AG04449 (cell line): ENCODE measurements around the gene CDON.

Experiments used
- CTCF ChIA-PET: fragments of 350-600 bp; formaldehyde crosslinking; extraction: SDS; loops from one replicate; lab custom pipeline; 2021; ENCODE audit warnings: antibody characterized with exemption; lab: Yijun Ruan, JAX
- POLR2A ChIA-PET: fragments of 400-600, 350-600 bp; formaldehyde crosslinking; extraction: SDS; loops from one replicate; lab custom pipeline; 2020; ENCODE audit warnings: antibody characterized with exemption, inconsistent platforms; lab: Yijun Ruan, JAX
- DNase-seq: peaks from one replicate; pipeline ENCODE4 v3.0.0-alpha.2; 2010; ENCODE audit warnings: low read depth, low spot score
- H3K4me3 ChIP-seq: 2 replicates; pipeline ENCODE4 v1.5.1; 2011; ENCODE audit warnings: low read depth, mild to moderate bottlenecking, control low read depth, low read length
- TF ChIP-seq, protein P1 (sequence below): IDR thresholded peaks from one replicate; pipeline ENCODE4 v1.5.1; 2011; ENCODE audit warnings: mild to moderate bottlenecking, moderate library complexity, low read length, control low read depth, inconsistent platforms; ENCODE audit not compliant: insufficient read depth; ENCODE audit errors: missing control alignments

CDON gene

GRCh38 chr11:126105748-126106080 is 43.0 kb upstream of the CDON start:
- ChIA-PET POLR2A (no interaction called here), CTCF (no interaction called here)
- TF ChIP-seq, protein P1, sequence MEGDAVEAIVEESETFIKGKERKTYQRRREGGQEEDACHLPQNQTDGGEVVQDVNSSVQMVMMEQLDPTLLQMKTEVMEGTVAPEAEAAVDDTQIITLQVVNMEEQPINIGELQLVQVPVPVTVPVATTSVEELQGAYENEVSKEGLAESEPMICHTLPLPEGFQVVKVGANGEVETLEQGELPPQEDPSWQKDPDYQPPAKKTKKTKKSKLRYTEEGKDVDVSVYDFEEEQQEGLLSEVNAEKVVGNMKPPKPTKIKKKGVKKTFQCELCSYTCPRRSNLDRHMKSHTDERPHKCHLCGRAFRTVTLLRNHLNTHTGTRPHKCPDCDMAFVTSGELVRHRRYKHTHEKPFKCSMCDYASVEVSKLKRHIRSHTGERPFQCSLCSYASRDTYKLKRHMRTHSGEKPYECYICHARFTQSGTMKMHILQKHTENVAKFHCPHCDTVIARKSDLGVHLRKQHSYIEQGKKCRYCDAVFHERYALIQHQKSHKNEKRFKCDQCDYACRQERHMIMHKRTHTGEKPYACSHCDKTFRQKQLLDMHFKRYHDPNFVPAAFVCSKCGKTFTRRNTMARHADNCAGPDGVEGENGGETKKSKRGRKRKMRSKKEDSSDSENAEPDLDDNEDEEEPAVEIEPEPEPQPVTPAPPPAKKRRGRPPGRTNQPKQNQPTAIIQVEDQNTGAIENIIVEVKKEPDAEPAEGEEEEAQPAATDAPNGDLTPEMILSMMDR = no peak
- no peak for DNase-seq
- no peak overlapping the region for H3K4me3 ChIP-seq

DNA sequence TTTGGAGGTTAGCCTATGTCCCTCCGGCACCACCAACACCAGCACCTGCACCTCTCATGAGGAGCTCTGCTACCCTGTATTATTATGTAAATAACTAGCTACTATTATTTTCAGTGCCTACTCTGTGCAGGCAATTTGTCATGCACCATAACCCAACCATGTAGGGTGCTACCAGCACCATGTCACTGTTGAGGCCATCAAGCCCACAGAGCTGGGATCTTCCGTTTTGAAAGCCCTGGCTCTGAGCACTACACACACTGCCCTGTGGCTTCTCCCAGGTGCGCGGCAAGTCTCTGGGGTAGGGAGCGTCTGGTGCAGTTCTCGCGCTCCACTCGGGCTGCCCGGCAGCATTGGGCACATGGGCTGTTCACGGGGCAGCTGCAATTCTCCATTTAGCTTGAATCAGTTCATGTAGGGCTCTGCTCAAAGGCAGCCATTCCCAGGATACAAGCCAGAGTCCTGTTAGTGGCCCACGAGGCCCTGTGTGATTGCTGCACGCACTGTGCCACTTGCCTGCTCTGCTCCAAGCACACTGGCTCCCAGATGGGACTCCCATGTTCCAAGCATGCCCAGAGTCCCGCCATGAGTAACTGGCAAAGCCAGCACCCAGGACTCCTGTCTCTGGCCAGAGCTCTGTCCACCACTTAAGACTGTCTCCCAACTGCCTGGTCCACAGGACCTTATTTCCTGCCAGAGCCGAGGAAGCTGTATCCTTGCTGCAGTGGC is 42.5 kb upstream of the CDON start:
- TF ChIP-seq, protein P1 = no peak
- CTCF ChIA-PET = no interaction called here
- POLR2A ChIA-PET = no interaction called here
- DNase-seq = no peak
- no peak overlapping the region for H3K4me3 ChIP-seq

GRCh38 chr11:126104420-126104819 is 41.8 kb upstream of the CDON start:
- POLR2A ChIA-PET = no interaction called here
- TF ChIP-seq, protein P1 = no peak
- CTCF ChIA-PET = no interaction called here
- H3K4me3 ChIP-seq = no peak overlapping the region
- no peak for DNase-seq

DNA sequence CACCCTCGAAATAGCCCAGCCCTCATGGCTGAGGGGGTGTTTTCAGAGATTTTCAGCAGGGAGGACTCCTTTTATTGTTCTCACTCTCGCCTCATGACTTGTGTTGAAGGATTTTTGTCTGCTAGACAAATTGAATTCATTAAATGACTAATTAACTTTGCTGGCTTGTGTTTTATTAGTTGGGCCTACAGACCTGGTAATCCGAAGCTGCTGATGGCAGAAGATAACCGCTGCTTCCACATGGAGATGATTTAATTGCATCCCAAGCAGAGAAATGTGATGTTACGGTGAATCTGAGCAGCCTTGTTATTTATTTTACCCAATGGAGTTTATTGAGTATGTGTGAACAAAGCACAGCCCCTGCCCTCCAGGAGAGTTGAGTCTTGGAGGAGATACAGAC is 40.5 kb upstream of the CDON start:
- ChIA-PET CTCF (no interaction called here), POLR2A (no interaction called here)
- TF ChIP-seq, protein P1 = no peak
- H3K4me3 ChIP-seq = no peak overlapping the region
- DNase-seq = no peak

DNA sequence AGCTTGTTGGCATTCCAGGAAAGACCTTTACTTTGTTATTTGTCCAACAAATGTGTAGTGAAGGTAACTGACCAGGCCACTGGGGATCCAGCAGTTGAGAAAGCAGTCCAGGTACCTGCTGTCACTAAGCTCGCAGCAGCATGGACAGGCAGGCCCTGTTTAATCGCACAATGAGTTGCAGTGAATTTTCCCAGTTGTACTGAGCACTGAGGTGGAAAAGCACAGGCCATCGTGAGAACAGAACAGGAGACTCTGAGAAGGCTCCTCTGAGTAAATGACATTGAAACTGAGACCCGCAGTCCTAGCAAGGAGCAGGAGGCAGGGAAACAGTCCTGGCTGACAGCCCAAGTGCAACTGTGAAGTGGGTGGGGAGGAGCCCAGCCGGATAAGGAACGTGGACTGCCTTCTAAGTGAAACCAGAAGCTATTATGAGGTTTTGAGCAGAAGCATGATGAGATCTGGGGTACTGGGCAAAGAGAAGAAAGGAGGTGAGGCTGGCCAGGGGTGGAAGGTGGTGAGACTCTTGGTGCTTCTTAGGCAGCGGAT is 39.8 kb upstream of the CDON start:
- TF ChIP-seq, protein P1 = no peak
- CTCF ChIA-PET = no interaction called here
- POLR2A ChIA-PET = no interaction called here
- H3K4me3 ChIP-seq = no peak overlapping the region
- no peak for DNase-seq

DNA sequence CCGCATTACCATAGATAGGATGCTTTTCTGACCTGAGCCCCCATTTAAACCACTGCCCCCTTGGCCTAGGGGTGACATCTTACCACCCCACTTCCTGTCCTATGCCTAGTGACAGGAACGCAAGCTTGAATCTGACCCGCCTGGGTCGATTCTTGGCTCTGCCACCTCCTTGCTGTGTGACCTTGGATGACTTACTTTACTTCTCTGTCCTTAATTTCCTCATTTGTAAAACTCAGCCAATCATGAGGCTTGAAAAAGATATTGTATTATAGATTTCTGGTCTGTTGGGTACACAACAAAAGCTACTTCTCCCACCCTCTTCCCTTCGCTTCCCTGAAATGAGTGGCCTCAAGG is 39.2 kb upstream of the CDON start:
- ChIA-PET CTCF (no interaction called here), POLR2A (no interaction called here)
- TF ChIP-seq, protein P1 = no peak
- H3K4me3 ChIP-seq = no peak overlapping the region
- DNase-seq = no peak
